Effector memory CD4-positive, alpha-beta T cell (primary cell): ENCODE measurements around the gene TOMM40L.
A peak's percentile ranks its signal among the peaks of the same experiment; 100 is the strongest.
"Not testable (repeated sequence)": the region's sequence is repeated elsewhere in the genome, so short reads cannot be mapped to it uniquely, and the experiment has no call there.

Source experiments
- DNase-seq, 3 donors: peaks; one replicate each; pipeline ENCODE4 v3.0.0-alpha.2; 2020
- H3K27ac ChIP-seq: 2 replicates; pipeline ENCODE4 v1.7.0; 2013; ENCODE audit warnings: mild to moderate bottlenecking, low read length, moderate library complexity; ENCODE audit not compliant: insufficient read depth, poor library complexity, severe bottlenecking
- H3K27me3 ChIP-seq: replicated peaks from 2 replicates; pipeline ENCODE4 v1.7.0; 2013; ENCODE audit warnings: mild to moderate bottlenecking, low read length; ENCODE audit not compliant: insufficient read depth, control insufficient read depth, poor library complexity, severe bottlenecking
- H3K36me3 ChIP-seq: 2 replicates; pipeline ENCODE4 v1.7.0; 2013; ENCODE audit warnings: mild to moderate bottlenecking, low read length, moderate library complexity; ENCODE audit not compliant: control insufficient read depth, insufficient read depth
- H3K4me1 ChIP-seq: 2 replicates; pipeline ENCODE4 v1.7.0; 2013; ENCODE audit warnings: low read length, mild to moderate bottlenecking; ENCODE audit not compliant: control insufficient read depth, insufficient read depth, poor library complexity, severe bottlenecking
- H3K4me3 ChIP-seq: 2 replicates; pipeline ENCODE4 v1.7.0; 2013; ENCODE audit warnings: low read length, low read depth, mild to moderate bottlenecking; ENCODE audit not compliant: insufficient read depth, poor library complexity, severe bottlenecking
- H3K9me3 ChIP-seq: 2 replicates; pipeline ENCODE4 v1.7.0; 2013; ENCODE audit warnings: mild to moderate bottlenecking, low read length, moderate library complexity; ENCODE audit not compliant: control insufficient read depth

The TOMM40L gene

DNA sequence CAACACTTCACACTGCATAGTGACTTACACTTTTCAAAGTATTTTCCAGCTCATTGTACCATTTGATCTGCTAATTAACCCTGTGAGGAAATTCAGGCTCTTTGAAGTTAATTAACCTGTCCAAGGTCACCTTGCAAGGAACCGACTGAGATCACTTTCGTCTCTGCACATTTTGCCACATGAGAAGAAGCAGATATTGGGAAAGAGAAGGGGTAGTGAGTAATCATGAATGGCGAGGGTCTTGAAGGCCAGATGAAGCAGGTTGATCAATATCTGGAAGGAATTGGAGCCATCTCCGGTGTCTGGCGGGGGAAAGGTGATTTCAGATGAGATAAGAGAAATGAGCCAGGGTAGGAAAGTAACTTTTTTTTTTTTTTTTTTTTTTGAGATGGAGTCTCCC, 5.9 kb upstream of the TOMM40L start:
- no peaks in the 10 kb centered on the region for H3K27me3 ChIP-seq
- peaks cover 3% of the 10 kb centered on the region for H3K4me1 ChIP-seq
- H3K36me3 ChIP-seq: no peaks in the 10 kb centered on the region
- H3K27ac ChIP-seq: no peak overlapping the region
- H3K4me3 ChIP-seq: no peak overlapping the region
- DNase-seq: no peak
- H3K9me3 ChIP-seq: no peaks in the 10 kb centered on the region

DNA sequence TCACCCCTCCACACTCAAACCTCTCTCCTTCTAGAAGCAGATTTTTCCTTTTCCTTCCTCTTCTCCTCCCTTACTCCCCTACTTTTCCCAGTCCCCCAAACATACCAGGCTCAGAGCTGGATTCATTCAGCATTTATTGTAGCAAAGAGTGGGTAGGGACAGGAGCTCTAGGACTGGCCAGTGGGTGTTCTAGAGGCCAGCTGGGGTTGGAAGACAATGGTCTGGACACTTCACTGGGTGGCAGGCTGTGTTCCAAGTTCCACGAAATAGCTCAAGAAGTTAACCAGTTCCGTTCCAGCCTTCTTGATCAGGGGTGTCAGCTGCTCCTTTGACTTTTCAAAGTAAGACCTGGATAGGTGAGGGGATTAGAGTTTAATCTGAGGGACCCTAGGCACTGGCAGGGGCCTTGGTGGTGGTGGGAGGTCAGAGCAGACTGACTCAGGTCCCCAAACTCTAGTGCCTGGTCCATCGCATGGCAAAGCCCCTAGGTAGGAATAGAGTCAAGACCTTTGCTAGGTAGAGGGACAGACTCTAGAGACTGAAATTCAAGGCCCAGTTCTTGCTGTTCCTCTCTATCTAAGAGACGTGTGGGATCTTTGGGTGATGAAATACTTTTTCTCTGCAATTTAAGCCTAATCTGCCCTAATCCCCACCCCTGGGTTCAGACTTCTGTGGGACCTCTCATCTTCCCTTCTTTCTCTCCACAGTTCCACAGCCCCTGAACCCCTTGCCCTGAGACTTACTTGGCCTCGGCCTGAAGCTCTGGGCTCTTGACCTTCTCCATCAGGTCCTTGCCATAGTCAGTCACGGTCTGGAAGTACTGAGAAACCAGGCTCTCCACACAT, 3.5 kb upstream of the TOMM40L start:
- peaks cover 19% of the 10 kb centered on the region for H3K4me1 ChIP-seq
- no peaks in the 10 kb centered on the region for H3K36me3 ChIP-seq
- no peak for DNase-seq
- no peaks in the 10 kb centered on the region for H3K9me3 ChIP-seq
- H3K4me3 ChIP-seq: no peak overlapping the region
- no peaks in the 10 kb centered on the region for H3K27me3 ChIP-seq
- no peak overlapping the region for H3K27ac ChIP-seq

DNA sequence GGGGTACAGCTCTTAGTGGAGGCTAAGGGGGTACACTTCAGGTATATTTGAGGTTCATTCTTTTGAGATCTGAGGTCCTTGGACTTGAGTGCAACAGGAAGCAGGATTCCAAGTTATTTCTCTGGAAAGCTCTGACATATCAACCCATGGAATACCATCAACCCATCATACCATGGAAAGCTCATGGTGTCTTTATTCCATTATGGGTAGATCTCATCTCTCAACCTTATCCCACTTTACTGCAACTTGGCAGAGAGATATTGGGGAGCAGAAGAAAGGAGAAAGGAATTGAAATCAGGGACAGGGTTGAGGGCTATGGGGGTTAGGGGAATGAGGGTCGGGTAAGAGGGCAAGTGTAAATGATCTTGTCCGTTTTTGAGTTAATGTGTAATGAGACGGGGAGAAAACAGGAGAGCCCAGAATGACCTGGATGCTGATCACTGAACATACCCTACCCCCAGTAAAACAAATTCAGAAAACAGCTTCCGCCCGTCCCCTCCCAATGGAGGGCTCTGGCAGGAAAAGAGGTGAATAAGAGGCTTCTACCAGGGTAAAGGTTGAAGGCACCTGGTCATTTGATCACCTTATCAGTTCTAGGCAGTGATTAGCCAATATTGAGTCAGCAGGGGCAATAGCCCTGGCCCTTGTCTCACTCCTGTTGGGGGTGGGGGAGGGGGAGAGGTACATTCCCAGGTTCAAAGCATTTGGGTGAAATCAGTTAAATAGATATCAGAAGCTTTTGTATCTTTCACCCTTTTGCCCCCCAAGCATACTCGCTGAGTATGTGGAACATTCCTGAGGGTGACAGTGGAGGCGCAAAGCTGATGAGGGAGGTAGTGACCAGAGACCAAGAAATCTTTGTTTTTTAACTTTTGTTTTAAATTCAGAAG, 1.8 kb upstream of the TOMM40L start:
- Histone ChIP-seq H3K4me3 (no peak overlapping the region), H3K36me3 (peaks cover 9% of the 10 kb centered on the region), H3K4me1 (peaks cover 20% of the 10 kb centered on the region), H3K27ac (no peak overlapping the region), H3K27me3 (no peaks in the 10 kb centered on the region), H3K9me3 (no peaks in the 10 kb centered on the region)
- DNase-seq: no peak

DNA sequence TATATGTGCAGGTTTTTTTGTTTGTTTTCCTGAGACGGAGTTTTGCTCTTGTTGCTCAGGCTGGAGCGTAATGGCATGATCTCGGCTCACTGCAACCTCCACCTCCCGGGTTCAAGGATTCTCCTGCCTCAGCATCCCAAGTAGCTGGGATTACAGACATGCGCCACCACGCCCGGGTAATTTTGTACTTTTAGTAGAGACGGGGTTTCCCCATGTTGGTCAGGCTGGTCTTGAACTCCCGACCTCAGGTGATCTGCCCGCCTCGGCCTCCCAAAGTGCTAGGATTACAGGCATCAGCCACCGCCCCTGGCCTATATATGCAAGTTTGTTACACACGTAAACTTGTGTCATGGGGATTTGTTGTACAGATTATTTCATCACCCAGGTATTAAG, 1.2 kb upstream of the TOMM40L start:
- not testable (repeated sequence) for H3K4me3 ChIP-seq, H3K27me3 ChIP-seq, DNase-seq, H3K27ac ChIP-seq, H3K9me3 ChIP-seq
- Histone ChIP-seq H3K36me3 (peaks cover 15% of the 10 kb centered on the region), H3K4me1 (peaks cover 20% of the 10 kb centered on the region)

DNA sequence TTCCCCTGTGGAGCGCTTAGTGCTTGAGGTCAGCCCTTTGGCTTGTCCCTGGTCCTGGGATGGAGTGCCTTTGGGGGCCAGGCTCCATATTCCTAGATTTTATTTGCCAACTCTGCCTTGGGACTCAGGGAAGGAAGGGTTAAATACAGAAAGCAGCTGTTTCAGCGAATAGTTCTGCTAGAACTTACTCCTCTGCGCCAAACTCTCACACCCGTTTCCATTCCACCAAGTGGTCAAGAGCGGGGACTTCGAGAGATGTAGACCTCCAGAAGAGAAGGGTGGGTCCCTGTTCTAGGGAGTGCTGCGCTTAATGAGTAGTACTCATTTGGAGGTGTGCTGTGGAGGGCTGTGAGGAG, 704 bp upstream of the TOMM40L start:
- H3K4me3 ChIP-seq: no peak overlapping the region
- peaks cover 20% of the 10 kb centered on the region for H3K4me1 ChIP-seq
- H3K27me3 ChIP-seq: no peaks in the 10 kb centered on the region
- peak overlapping the region; percentile 10 for H3K27ac ChIP-seq
- peaks cover 20% of the 10 kb centered on the region for H3K36me3 ChIP-seq
- H3K9me3 ChIP-seq: no peaks in the 10 kb centered on the region
- no peak for DNase-seq

DNA sequence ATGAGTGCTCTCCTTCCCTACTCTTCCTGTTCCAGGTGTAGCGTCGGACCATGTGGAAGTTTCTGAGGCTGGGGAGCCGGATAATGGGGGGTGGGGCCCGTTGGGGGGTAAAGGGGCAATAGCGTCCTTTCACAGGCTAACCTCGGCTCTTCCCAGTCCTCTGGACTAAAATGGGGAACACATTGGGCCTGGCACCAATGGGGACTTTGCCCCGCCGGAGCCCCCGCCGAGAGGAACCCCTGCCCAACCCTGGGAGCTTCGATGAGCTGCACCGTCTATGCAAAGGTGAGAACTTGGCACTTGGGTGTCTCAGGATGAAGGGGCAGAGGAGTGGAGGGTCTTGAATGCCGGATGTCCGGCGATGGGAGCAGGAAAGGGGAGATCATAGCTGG, 456 bp downstream of the TOMM40L start:
- no peaks in the 10 kb centered on the region for H3K9me3 ChIP-seq
- H3K27me3 ChIP-seq: no peaks in the 10 kb centered on the region
- peak overlapping the region; percentile 70 for H3K4me3 ChIP-seq
- no peak for DNase-seq
- peak overlapping the region; percentile 56 for H3K27ac ChIP-seq
- H3K36me3 ChIP-seq: peaks cover 21% of the 10 kb centered on the region
- peaks cover 20% of the 10 kb centered on the region for H3K4me1 ChIP-seq

DNA sequence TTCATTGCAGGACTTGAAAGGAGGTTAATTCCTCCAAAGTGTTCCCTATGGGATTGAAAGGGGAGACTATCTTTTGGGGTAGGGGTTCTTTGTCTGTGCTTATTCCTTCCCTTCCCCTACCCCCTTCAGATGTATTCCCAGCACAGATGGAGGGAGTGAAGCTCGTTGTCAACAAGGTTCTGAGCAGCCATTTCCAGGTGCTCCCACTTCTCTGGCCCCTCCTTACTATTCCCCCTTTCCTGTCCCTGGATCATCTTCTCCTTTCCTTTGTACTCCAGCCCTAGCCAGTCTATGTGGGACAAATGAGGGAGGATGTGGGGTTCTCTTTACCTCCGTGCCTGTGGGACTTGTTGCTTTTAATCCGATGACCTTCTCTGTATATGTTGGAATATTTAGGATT, 899 bp downstream of the TOMM40L start:
- DNase-seq: no peak
- H3K4me3 ChIP-seq: peak overlapping the region; percentile 70
- peaks cover 20% of the 10 kb centered on the region for H3K4me1 ChIP-seq
- no peaks in the 10 kb centered on the region for H3K27me3 ChIP-seq
- H3K36me3 ChIP-seq: peaks cover 21% of the 10 kb centered on the region
- H3K9me3 ChIP-seq: no peaks in the 10 kb centered on the region
- no peak overlapping the region for H3K27ac ChIP-seq

DNA sequence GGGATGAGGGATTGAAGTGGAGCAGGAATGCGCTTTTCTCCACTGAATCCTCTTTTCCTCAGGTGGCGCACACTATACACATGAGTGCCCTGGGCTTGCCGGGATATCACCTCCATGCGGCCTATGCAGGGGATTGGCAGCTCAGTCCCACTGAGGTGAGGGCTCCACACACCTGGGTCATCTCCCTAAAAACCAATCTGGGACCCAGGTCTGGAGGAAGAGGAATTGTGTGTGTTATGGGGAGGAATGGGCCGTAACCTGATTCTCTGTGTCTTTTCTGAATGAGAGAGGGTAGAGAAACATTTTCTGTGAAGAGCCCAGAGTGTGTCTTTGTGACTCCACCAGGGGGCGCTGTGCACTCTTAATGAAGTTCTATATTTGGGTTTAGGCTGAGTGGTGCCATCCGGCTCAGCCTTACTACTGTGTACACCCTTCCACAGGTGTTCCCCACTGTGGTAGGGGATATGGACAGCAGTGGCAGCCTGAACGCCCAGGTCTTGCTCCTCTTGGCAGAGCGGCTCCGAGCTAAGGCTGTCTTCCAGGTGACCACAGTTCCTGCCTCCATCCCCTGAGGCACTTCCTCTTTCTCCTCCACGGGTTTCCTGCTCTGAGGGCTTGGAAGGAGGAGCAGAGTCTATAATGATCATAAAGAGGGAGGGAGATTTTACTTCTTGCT, 1.5 kb downstream of the TOMM40L start:
- Histone ChIP-seq H3K4me3 (no peak overlapping the region), H3K27me3 (no peaks in the 10 kb centered on the region), H3K4me1 (peaks cover 20% of the 10 kb centered on the region), H3K36me3 (peaks cover 21% of the 10 kb centered on the region), H3K9me3 (no peaks in the 10 kb centered on the region), H3K27ac (no peak overlapping the region)
- peak; percentile 65 to 81 (median 73) for DNase-seq

DNA sequence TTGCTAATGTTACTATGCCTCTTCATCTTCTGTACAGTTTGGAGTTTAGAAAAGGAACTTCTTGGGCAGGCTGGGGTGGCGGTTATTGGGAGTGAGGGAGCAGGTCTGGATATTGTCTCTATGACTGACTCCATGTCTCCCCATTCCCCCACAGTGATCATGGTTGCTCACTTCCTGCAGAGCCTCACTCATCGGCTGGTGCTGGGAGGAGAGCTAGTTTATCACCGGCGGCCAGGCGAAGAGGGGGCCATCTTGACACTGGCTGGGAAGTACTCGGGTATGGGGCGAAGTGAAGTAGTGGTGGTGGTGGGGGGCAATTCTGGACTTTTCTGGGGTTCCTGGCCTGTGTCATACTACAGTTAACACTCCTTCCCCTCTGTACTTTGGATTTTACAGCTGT, 2.2 kb downstream of the TOMM40L start:
- Histone ChIP-seq H3K36me3 (peaks cover 21% of the 10 kb centered on the region), H3K4me1 (peaks cover 20% of the 10 kb centered on the region), H3K27ac (no peak overlapping the region), H3K4me3 (no peak overlapping the region), H3K9me3 (no peaks in the 10 kb centered on the region), H3K27me3 (no peaks in the 10 kb centered on the region)
- no peak for DNase-seq
